ENCODE results near the gene DNM3.

- TF ChIP-seq EZH2 (IDR thresholded peaks at IDR 0.05; ENCODE audit: borderline replicate concordance, low read depth, low read length, poor library complexity, severe bottlenecking) (no peak), CTCF (conservative IDR thresholded peaks at IDR 0.05; ENCODE audit: low read depth, low read length) (no peak)
Observed at GRCh38 chr1:171913385-171913784, 72.1 kb downstream of the DNM3 start.

Data from A673 (cell line).